ENCODE data around the gene BICD2.

Gene BICD2

DNA sequence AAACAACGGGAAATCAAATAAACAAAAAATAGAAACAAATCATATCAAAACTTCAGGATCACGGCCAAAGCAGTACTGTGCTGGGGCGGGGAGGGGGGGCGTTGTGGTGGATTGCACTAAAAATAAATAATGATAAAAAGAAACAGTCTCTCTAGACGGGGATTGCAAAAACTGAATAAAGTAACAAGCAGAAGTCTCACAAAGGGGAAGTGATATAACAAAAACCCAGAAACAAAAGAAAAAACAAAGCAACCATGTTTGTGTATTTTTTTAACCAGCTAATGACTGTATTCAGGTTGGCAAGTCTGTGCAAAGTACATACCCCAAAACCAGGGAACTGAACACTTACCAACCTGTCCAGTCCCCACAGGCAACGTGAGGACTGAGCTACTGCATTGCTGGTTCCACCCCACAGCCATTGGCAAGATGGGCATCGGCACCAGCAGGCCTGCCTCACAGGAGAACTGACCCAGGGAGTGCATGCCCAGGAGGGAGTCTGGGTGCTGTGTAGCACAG lies 24.1 kb downstream of the BICD2 start:
- H3K36me3 ChIP-seq (ENCODE audit: control insufficient read depth, insufficient read depth, low read length): peaks cover 3% of the 10 kb centered on the region
- no peak overlapping the region for H3K9ac ChIP-seq (ENCODE audit: low read depth, low read length)
- no peak overlapping the region for H3K4me3 ChIP-seq (ENCODE audit: low read depth, low read length)
- H3K27me3 ChIP-seq (ENCODE audit: control insufficient read depth, insufficient read depth, low read length): no peaks in the 10 kb centered on the region
- peaks cover 8% of the 10 kb centered on the region for H3K4me1 ChIP-seq (ENCODE audit: control insufficient read depth, insufficient read depth, low read length)
- no peaks in the 10 kb centered on the region for H3K9me3 ChIP-seq (ENCODE audit: control insufficient read depth, insufficient read depth, low read length)

GRCh38 chr9:92740009-92740408 lies 24.6 kb downstream of the BICD2 start:
- Histone ChIP-seq H3K36me3 (ENCODE audit: control insufficient read depth, insufficient read depth, low read length) (peaks cover 3% of the 10 kb centered on the region), H3K27me3 (ENCODE audit: control insufficient read depth, insufficient read depth, low read length) (no peaks in the 10 kb centered on the region), H3K4me1 (ENCODE audit: control insufficient read depth, insufficient read depth, low read length) (peaks cover 10% of the 10 kb centered on the region), H3K4me3 (ENCODE audit: low read depth, low read length) (no peak overlapping the region), H3K9ac (ENCODE audit: low read depth, low read length) (no peak overlapping the region), H3K9me3 (ENCODE audit: control insufficient read depth, insufficient read depth, low read length) (no peaks in the 10 kb centered on the region)

- Histone ChIP-seq H3K36me3 (ENCODE audit: control insufficient read depth, insufficient read depth, low read length) (peaks cover 3% of the 10 kb centered on the region), H3K4me1 (ENCODE audit: control insufficient read depth, insufficient read depth, low read length) (peaks cover 14% of the 10 kb centered on the region), H3K4me3 (ENCODE audit: low read depth, low read length) (no peak overlapping the region), H3K27me3 (ENCODE audit: control insufficient read depth, insufficient read depth, low read length) (no peaks in the 10 kb centered on the region), H3K9me3 (ENCODE audit: control insufficient read depth, insufficient read depth, low read length) (no peaks in the 10 kb centered on the region), H3K9ac (ENCODE audit: low read depth, low read length) (no peak overlapping the region)
Observed at GRCh38 chr9:92739346-92739970, 25.2 kb downstream of the BICD2 start.

GRCh38 chr9:92738661-92739081 lies 26.0 kb downstream of the BICD2 start:
- Histone ChIP-seq H3K27me3 (ENCODE audit: control insufficient read depth, insufficient read depth, low read length) (no peaks in the 10 kb centered on the region), H3K9me3 (ENCODE audit: control insufficient read depth, insufficient read depth, low read length) (no peaks in the 10 kb centered on the region), H3K36me3 (ENCODE audit: control insufficient read depth, insufficient read depth, low read length) (peaks cover 3% of the 10 kb centered on the region), H3K9ac (ENCODE audit: low read depth, low read length) (no peak overlapping the region), H3K4me3 (ENCODE audit: low read depth, low read length) (no peak overlapping the region), H3K4me1 (ENCODE audit: control insufficient read depth, insufficient read depth, low read length) (peaks cover 14% of the 10 kb centered on the region)

DNA sequence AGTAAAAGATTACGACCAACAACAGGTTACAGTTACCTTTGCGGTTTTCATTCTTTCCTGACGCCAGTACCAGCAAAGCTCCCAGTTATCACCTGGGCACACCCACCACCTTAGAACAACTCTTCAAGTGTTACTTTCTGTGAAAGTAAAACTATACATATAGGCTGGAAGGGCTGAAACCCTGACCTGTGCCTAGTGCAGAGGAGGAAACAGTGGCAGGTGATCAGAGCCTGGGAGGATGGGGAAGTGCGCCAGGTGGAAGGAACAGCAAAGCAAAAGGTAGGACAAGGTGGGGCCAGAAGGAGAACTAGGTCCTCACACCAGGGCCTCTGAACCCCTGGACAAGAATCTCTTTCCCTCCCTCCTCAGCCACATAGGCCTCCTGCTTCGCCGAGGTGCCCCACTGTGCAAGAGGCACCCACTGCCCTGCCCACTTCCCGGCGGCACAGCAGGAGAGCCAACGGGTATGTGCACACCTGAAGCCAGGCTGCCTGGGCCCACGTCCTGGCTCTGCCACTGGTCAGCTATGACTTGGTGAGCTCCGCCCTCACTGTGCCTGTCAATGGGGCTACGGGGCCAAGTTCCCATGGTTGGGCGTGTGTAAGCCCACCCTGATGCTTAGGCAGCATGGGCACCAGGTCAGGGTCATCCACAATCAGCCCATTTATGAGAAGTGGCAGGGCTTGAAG lies 26.9 kb downstream of the BICD2 start:
- Histone ChIP-seq H3K9me3 (ENCODE audit: control insufficient read depth, insufficient read depth, low read length) (no peaks in the 10 kb centered on the region), H3K4me1 (ENCODE audit: control insufficient read depth, insufficient read depth, low read length) (peaks cover 14% of the 10 kb centered on the region), H3K4me3 (ENCODE audit: low read depth, low read length) (no peak overlapping the region), H3K27me3 (ENCODE audit: control insufficient read depth, insufficient read depth, low read length) (no peaks in the 10 kb centered on the region), H3K36me3 (ENCODE audit: control insufficient read depth, insufficient read depth, low read length) (peaks cover 3% of the 10 kb centered on the region), H3K9ac (ENCODE audit: low read depth, low read length) (no peak overlapping the region)

- Histone ChIP-seq H3K4me3 (ENCODE audit: low read depth, low read length) (no peak overlapping the region), H3K9ac (ENCODE audit: low read depth, low read length) (no peak overlapping the region), H3K27me3 (ENCODE audit: control insufficient read depth, insufficient read depth, low read length) (no peaks in the 10 kb centered on the region), H3K4me1 (ENCODE audit: control insufficient read depth, insufficient read depth, low read length) (peaks cover 14% of the 10 kb centered on the region), H3K36me3 (ENCODE audit: control insufficient read depth, insufficient read depth, low read length) (peaks cover 3% of the 10 kb centered on the region), H3K9me3 (ENCODE audit: control insufficient read depth, insufficient read depth, low read length) (no peaks in the 10 kb centered on the region)
Observed at GRCh38 chr9:92737216-92737606, 27.4 kb downstream of the BICD2 start.

DNA sequence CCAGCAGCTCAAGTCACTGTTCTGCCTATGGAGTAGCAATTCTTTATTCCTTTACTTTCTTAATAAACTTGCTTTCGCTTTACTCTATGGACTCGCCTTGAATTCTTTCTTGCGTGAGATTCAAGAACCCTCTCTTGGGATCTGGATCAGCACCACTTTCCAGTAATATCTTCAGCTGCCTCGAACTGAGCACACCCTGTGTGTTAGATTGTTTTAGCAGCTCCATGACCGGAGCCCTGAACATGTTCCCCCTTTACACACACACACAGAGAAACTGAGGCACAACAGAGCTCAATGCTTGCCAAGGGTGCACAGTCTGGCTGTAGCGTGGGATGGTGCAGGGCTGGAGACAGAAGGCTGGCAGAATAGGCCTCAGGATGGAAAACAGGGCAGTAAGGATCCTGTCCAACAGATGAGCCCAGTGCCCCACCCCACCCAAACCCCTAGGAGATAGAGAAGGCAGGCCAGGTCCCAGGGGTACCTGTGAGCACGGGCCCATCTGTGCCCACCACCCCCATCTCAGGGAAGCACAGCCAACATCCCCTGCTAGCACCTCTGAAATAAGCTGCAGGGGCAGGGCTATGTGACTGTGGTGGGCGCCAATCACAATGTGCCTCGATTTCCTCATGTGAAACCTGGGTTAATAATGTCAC lies 27.9 kb downstream of the BICD2 start:
- Histone ChIP-seq H3K4me3 (ENCODE audit: low read depth, low read length) (no peak overlapping the region), H3K9me3 (ENCODE audit: control insufficient read depth, insufficient read depth, low read length) (no peaks in the 10 kb centered on the region), H3K9ac (ENCODE audit: low read depth, low read length) (no peak overlapping the region), H3K36me3 (ENCODE audit: control insufficient read depth, insufficient read depth, low read length) (peaks cover 3% of the 10 kb centered on the region), H3K27me3 (ENCODE audit: control insufficient read depth, insufficient read depth, low read length) (no peaks in the 10 kb centered on the region), H3K4me1 (ENCODE audit: control insufficient read depth, insufficient read depth, low read length) (peaks cover 14% of the 10 kb centered on the region)

- H3K4me3 ChIP-seq (ENCODE audit: low read depth, low read length): no peak overlapping the region
- no peak overlapping the region for H3K9ac ChIP-seq (ENCODE audit: low read depth, low read length)
- peaks cover 3% of the 10 kb centered on the region for H3K36me3 ChIP-seq (ENCODE audit: control insufficient read depth, insufficient read depth, low read length)
- no peaks in the 10 kb centered on the region for H3K9me3 ChIP-seq (ENCODE audit: control insufficient read depth, insufficient read depth, low read length)
- no peaks in the 10 kb centered on the region for H3K27me3 ChIP-seq (ENCODE audit: control insufficient read depth, insufficient read depth, low read length)
- H3K4me1 ChIP-seq (ENCODE audit: control insufficient read depth, insufficient read depth, low read length): peaks cover 14% of the 10 kb centered on the region
Observed at GRCh38 chr9:92735636-92736562, 28.7 kb downstream of the BICD2 start.

DNA sequence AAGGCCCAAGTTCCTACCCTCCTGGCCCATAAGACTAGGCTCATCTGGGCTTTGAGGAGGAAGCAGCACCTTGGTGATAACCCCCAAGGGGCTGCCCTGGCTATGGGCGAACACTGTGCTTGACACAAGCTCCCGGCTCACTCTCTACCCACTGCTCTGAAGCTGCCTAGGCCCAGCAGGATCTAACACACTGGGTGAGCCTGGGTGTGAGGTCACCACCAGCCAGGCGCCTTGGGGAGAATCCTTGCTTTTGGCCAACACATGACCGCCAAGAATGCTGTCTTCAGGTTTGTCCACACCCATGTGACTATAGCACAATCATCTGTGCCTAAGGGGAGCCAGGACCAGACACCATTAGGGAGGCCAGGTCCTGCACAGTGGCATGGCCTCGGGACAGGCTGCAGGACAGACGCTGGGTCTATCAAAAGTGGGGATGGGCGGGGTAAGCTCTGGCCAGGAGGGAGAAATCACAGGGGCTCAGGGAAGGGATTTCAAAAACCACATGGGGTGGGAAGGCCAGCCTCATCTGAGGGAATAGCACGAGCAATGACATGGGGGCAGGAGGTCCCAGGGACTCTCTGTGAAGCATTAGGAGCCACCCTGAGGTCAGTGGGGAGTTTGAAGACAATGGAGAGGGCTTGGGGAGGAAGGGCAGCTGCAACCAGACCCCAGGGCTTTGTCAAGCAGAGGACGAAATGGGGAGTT lies 29.6 kb downstream of the BICD2 start:
- H3K4me1 ChIP-seq (ENCODE audit: control insufficient read depth, insufficient read depth, low read length): peaks cover 14% of the 10 kb centered on the region
- peaks cover 3% of the 10 kb centered on the region for H3K36me3 ChIP-seq (ENCODE audit: control insufficient read depth, insufficient read depth, low read length)
- no peak overlapping the region for H3K9ac ChIP-seq (ENCODE audit: low read depth, low read length)
- no peak overlapping the region for H3K4me3 ChIP-seq (ENCODE audit: low read depth, low read length)
- no peaks in the 10 kb centered on the region for H3K9me3 ChIP-seq (ENCODE audit: control insufficient read depth, insufficient read depth, low read length)
- H3K27me3 ChIP-seq (ENCODE audit: control insufficient read depth, insufficient read depth, low read length): no peaks in the 10 kb centered on the region

DNA sequence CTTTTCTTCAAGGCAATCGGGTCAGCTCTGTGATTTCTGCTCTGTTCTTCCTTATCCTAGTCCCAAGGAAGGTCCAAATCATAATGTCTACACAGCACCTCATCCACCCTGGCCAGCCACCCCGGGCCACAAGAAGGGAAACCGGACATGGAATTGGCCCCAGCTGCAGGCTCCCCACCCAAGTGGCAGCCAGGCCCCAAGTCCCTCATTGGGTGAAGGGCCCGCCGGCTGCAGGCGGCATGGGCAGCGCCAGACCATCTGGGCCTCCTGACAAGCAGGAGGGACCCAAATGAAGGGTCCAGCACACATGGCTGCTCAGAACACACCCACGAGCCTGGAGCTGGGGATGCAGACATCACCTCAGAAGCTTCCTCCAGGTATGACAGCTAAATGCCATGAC lies 33.7 kb downstream of the BICD2 start:
- peaks cover 11% of the 10 kb centered on the region for H3K4me1 ChIP-seq (ENCODE audit: control insufficient read depth, insufficient read depth, low read length)
- no peaks in the 10 kb centered on the region for H3K9me3 ChIP-seq (ENCODE audit: control insufficient read depth, insufficient read depth, low read length)
- H3K9ac ChIP-seq (ENCODE audit: low read depth, low read length): no peak overlapping the region
- H3K36me3 ChIP-seq (ENCODE audit: control insufficient read depth, insufficient read depth, low read length): peaks cover 24% of the 10 kb centered on the region
- no peaks in the 10 kb centered on the region for H3K27me3 ChIP-seq (ENCODE audit: control insufficient read depth, insufficient read depth, low read length)
- no peak overlapping the region for H3K4me3 ChIP-seq (ENCODE audit: low read depth, low read length)

GRCh38 chr9:92729735-92730155 lies 34.9 kb downstream of the BICD2 start:
- Histone ChIP-seq H3K9me3 (ENCODE audit: control insufficient read depth, insufficient read depth, low read length) (no peaks in the 10 kb centered on the region), H3K4me3 (ENCODE audit: low read depth, low read length) (no peak overlapping the region), H3K4me1 (ENCODE audit: control insufficient read depth, insufficient read depth, low read length) (peaks cover 2% of the 10 kb centered on the region), H3K36me3 (ENCODE audit: control insufficient read depth, insufficient read depth, low read length) (peaks cover 24% of the 10 kb centered on the region), H3K27me3 (ENCODE audit: control insufficient read depth, insufficient read depth, low read length) (no peaks in the 10 kb centered on the region), H3K9ac (ENCODE audit: low read depth, low read length) (no peak overlapping the region)
